DMS153 (cell line): ENCODE measurements around the gene CYFIP1.

Experiments
- DNase-seq: peaks from one replicate; lab custom pipeline; 2025; lab: John Stamatoyannopoulos, UW

Gene CYFIP1

GRCh38 chr15:22889146-22889818, 90.9 kb downstream of the CYFIP1 start:
- DNase-seq, result no peak

DNA sequence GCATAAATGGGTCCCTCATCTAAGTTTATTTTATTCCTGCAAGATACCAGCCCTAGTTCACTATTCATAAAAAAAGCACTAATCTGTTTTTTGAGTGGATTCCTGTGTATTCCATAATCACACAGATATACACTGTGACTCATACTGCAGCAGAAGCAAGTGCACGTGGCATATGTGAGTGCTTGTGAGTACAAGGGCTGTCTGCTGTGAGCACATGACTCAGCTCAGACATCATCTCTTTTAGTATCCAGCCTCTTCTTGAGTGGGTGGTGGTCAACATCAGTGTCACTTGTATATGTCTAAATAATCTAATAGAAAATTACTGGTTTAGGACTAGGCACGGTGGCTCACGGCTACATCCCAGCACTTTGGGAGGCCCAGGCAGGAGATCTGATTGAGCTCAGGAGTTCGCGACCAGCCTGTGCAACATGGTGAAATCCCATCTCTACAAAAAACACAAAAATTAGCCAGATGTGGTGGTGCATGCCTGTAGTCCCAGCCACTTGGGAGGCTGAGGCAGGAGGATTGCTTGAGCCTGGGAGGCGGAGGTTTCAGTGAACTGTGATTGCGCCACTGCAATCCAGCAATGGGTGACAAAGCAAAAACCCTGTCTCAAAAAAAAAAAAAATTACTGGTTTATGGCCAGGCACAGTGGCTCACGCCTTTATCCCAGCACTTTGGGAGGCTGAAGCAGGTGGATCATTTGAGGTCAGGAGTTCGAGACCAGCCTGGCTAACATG, 91.9 kb downstream of the CYFIP1 start:
- no peak for DNase-seq

DNA sequence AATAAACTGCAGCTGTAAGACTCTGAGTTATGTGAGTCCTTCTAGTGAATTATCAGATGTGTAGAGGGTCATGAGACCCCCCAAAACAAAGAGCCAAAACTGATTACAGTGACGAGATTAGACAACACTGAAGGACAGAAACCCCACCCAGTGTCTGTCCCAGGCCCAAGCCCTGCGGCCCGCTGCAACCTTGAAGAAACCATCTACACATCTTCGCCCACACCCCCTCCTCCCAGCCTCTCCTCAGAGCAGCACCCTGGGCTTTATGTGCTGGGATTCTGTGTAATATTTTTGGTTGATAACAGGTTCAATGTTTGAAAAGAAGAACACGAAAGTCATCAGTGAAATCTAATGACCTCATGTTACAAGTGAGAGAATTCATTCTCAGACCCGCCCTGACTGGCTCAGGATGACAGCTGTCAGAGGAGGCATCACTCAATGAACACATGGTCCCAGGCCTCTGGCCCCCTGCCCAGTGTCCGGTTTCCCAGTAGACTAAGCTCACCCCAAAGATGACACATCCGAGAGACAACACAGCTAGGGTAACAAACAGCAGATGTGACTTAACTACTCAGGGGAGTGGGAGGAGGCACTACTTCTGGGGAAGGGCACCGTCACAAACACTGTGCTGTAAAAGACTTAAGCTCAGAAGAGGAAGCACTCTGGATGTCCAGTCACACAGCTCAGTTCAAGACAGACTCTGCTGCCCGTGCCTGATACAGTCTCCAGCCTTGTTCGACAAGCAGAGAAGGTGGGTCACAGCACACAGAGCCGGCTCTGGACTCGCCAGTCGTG, 92.8 kb downstream of the CYFIP1 start:
- DNase-seq, result no peak

DNA sequence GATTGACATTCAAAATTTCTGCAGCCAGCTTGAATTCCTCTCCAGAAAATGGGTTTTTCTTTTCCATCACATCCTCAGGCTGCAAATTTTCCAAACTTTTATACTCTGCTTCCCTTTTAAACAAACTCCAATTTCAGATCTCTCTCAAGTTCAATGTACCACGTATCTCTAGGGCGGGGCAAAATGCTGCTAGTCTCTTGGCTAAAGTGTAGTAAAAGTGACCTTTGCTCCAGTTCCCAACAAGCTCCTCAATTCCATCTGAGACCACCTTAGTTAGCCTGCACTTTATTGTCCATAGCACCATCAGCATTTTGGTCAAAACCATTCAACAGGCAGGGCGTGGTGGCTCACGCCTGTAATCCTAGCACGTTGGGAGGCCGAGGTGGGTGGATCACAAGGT, 95.0 kb downstream of the CYFIP1 start:
- no peak for DNase-seq

DNA sequence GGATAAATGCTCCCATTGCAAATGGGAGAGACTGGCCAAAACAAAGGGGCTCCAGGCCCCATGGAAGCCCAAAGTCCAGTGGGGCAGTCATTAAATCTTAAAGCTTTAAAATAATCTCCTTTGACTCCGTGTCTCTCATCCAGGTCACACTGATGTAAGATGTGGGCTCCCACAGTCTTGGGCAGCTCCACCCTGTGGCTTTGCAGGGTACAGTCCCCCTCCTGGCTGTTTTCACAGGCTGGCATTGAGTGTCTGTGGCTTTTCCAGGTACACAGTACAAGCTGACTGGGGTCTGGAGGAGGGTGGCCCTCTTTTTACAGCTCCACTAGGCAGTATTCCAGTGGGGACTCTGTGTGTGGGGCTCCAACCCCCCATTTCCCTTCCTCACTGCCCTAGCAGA, 95.8 kb downstream of the CYFIP1 start:
- DNase-seq, result no peak

DNA sequence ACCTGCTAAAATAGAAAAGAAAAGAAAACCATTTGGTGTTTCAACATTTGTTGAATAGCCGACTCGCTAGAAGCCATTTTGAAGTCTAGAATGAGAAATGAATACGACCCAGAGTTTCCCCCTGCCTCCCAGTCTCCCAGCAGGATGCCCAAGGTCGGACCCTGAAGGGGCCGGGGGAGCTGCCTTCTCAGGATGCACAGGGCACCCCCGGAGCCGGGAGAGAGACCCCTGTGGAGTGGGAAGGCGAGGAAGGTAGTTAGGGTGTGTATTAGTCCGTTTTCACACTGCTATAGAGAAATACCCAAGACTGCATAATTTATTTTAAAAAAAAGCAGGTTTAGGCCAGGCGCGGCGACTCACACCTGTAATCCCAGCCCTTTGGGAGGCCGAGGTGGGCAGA, 97.0 kb downstream of the CYFIP1 start:
- DNase-seq, result no peak

DNA sequence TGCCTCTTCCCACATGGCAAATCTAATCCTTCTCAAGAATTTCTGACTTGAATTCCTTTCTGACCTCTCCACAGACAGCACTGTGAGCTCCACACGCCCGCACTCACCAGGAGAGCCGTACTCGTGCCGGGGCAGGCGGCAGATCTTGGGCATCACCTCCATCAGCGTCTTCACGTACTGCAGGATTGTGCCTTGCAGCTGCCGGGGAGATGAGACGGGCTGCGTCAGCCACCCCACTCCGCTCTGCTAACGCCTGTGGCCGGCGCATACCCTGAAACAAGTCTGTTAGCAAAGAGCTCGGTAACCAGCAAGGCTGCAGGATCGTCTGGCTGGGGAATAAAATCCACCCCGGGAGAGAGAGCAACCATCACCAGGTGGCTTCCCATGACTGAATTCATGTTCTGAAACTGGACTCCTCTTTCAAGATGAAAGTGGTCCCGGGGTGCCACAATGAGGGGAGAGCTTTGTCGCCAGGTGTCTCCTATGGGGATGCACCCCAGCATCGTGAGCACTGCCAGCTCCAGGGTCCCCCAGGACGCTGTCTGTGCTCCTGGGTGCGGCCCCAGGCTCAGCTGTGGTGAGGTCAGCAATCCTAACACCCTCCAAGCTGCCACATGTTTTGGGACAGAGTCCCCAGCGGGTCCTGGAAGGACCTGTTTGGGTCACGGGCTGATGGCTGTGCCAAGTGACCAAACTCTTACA, 98.3 kb downstream of the CYFIP1 start:
- no peak for DNase-seq

GRCh38 chr15:22880981-22881738, 99.0 kb downstream of the CYFIP1 start:
- DNase-seq, result no peak

GRCh38 chr15:22880068-22880980, 99.8 kb downstream of the CYFIP1 start:
- no peak for DNase-seq

DNA sequence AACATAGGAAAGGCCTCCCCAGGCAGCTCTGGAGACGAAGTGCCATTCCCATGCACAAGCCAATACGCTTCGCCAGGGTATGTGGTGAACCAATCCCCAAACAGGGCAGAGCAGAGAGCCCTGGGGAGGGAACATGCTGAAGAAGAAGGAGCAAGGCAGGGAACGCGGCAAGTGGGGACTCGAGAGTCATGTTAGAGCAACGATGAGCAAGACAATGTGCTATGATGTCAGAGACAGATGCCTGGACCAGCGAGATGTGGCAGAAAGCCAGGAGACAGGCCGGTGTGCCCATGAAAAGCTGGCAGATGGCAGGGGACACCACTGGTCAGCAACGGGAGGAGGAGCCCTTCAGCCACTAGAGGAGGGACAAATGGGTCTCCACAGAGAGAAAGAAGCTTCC, 102.1 kb downstream of the CYFIP1 start:
- no peak for DNase-seq

DNA sequence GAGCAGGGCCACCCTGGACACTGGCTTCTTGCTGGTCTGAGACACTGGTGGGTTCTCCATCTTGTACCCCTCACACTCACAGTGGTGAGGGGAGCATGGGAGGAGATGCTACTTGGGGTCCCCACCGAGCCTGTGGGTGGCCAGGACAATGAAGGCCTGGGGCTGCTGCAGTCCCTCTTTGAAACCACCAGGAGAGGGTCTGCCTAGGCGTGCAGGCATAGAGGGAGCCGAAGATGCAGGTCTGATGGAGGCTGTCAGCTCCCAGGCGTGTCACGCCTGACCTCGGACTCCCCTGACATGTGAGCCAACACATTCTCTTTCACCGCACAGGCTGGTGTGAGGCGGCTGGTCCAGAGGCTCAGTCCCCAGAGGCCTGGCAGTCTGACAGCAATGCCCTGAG, 102.6 kb downstream of the CYFIP1 start:
- DNase-seq, result no peak

GRCh38 chr15:22877117-22877516, 103.1 kb downstream of the CYFIP1 start:
- DNase-seq, result no peak

DNA sequence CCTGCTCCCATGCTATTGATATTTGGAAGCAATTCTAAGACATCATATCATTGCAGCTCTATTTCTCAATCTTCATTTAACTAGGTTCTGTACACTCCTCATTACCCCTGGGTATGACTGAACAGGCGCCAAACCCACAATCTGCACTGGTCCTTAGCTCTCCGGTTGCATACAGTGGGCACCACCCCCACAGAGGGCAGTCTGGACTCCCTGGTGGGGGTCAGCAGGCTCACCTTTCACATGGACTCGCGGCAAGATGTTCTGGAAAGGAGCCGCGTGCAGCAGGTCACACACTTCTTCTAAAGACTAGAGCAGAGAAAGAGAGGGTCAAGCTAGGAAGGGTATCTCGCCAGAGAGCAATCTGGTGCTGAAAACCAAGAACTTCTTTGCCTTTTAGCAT, 105.2 kb downstream of the CYFIP1 start:
- no peak for DNase-seq

- no peak for DNase-seq
These were observed 105.9 kb downstream of the CYFIP1 start for GRCh38 chr15:22874256-22874655.

- no peak for DNase-seq
These were observed 106.3 kb downstream of the CYFIP1 start for GRCh38 chr15:22873841-22874240.

- DNase-seq, result no peak
These were observed 107.0 kb downstream of the CYFIP1 start for GRCh38 chr15:22872936-22873701.

DNA sequence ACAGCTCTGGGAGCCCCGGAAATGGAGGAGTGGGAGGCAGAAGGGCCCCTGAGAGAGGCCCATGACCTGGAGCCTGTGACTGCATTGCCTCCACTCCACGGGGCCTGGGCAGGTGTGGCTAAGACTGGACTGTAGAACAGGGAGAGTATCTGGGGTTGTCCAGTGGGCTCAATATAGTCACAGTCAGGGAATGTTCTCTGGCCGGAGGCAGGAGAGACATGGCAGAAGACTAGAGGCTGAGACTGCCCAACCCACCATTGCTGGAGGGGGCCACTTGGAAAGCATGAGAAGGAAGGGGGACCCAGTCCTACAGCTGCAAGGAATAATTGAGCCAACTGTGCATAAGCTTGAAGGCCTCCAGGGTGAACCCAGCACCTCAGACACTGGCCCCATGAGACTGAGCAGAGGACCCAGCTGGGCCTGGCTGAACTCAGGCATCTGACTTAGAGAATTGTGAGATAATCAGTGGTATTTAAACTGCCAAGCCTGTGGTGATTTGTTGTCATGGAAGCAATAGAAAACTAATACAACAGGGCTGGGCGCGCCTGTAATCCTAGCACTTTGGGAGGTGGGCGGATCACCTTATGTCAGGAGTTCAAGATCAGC, 108.6 kb downstream of the CYFIP1 start:
- no peak for DNase-seq

DNA sequence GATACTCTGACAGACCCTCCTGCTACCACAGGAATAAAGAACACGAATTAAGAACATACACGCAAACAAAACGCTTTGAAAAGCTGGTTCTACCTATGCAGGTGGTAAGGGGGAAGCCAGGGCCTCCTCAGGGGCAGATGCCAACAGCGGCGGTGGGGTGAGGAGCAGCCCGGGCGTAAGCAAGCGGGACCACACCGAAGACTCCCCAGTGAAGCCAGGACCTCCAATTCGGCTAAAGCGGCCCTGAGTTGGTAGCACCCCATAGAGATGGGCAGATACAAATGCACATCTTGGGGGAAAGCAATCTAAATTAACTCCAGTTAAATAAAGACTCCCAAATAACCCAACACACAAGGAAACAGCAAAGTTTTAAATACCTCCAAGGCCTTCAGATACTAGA, 109.3 kb downstream of the CYFIP1 start:
- no peak for DNase-seq

GRCh38 chr15:22869856-22870255, 110.3 kb downstream of the CYFIP1 start:
- no peak for DNase-seq
